ENCODE results near the gene CDR2.

DNA sequence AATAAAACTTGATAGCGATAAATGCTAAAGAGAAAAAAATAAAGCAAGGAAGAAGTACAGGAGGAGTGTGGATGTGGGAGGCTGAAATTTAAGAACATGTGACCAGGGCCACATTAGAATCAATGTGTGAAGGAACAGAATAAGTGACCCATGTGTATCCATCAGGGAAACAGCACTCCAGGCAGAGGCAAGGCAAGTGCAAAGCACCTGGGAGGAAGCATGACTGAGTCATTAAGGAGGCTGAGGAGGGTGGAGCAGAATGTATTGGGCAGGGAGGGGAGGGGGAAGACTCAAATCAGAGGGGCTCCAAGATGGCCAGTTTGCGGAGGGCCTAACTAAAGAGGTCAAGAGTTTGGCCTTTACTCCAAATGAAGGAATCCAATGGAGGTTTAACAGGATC, 8.0 kb downstream of the CDR2 start:
- TF ChIP-seq, protein P1, sequence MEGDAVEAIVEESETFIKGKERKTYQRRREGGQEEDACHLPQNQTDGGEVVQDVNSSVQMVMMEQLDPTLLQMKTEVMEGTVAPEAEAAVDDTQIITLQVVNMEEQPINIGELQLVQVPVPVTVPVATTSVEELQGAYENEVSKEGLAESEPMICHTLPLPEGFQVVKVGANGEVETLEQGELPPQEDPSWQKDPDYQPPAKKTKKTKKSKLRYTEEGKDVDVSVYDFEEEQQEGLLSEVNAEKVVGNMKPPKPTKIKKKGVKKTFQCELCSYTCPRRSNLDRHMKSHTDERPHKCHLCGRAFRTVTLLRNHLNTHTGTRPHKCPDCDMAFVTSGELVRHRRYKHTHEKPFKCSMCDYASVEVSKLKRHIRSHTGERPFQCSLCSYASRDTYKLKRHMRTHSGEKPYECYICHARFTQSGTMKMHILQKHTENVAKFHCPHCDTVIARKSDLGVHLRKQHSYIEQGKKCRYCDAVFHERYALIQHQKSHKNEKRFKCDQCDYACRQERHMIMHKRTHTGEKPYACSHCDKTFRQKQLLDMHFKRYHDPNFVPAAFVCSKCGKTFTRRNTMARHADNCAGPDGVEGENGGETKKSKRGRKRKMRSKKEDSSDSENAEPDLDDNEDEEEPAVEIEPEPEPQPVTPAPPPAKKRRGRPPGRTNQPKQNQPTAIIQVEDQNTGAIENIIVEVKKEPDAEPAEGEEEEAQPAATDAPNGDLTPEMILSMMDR (IDR thresholded peaks at IDR 0.05), result no peak
- TF ChIP-seq EP300 (IDR thresholded peaks at IDR 0.05), result no peak
- TF ChIP-seq POLR2A (IDR thresholded peaks at IDR 0.05), result no peak
